HG03025 (cell line): ENCODE measurements around the gene LRRC3.

Experiments
- ATAC-seq: cut with Tn5 transposase; IDR thresholded peaks from one replicate; pipeline ENCODE4 v1.9.1; 2021; ENCODE audit warnings: mild to moderate bottlenecking, moderate library complexity; ENCODE audit not compliant: unreplicated experiment, low FRiP score

LRRC3 gene

DNA sequence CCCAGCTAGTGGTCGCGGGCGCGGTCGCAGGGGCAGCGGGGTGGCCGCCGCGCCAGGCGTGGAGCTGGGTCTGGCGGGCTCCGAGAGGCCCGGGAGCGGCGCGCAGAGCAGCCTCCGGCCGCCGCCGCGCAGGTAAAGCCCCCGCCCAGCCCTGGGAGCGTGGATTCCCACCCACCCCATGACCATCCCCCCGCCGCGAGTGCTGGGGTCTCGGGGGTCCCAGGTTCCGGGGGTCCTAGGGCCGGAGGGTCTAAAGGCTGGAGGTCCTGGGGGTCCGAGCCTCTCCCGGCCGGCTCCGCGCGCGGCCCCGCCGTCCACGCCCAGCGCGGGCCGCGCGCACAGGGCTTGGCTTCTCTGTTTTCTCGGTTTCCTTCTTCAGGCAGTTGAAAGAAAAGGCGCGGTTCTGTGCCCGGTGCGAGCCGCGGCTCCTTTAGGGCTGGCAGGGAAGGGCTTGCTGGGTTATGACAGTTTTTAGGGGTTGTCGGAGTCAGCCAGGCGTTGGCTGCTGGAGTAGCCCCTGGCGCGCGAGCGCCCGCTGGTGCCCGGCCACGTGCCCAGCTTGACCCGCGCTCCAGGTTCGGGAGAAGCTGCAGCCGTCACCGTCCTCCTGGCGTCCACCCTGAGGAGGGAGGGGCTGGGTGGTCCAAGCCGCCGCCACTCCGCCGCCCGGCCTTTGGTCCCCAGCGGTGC lies 359 bp downstream of the LRRC3 start:
- ATAC-seq: no peak

- no peak for ATAC-seq
These were observed 1.1 kb downstream of the LRRC3 start for GRCh38 chr21:44456214-44456914.

- no peak for ATAC-seq
These were observed 1.8 kb downstream of the LRRC3 start for GRCh38 chr21:44456915-44457736.

GRCh38 chr21:44458971-44459711 lies 3.8 kb downstream of the LRRC3 start:
- no peak for ATAC-seq

DNA sequence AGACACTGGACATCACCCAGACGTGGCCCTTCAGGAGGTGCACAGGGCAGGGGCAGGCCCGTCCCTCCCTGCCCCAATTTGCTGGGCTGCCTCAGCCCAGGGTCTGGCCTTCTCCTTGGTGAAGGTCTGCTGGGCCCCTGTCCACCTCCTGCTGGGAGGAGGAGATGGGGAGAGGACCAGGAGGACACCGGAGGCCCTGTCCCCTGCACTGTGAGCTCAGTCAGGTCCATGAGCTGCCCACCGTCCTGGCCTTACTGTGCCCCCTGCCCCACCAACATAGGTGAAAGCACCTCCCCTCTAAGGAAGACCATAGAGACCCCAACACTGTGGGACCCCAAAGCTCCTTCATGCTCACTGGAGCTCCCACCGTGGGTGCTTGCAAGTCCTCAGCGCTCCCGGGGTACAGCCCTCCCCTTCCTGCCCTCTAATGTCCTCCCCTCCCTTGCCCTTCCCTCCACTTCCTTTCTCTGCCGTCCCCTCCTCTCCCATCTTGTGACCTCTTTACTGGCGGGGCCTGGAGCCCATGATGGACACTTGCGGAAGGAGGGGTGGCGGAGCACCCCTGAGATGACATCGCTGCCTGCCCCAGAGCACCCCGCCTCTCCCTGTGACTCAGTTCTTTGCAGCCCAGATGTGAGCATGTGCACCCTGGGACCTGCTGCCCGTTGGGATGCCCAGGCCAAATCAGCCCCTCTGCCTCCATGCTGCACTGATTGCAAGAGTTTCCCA lies 4.6 kb downstream of the LRRC3 start:
- ATAC-seq: no peak

DNA sequence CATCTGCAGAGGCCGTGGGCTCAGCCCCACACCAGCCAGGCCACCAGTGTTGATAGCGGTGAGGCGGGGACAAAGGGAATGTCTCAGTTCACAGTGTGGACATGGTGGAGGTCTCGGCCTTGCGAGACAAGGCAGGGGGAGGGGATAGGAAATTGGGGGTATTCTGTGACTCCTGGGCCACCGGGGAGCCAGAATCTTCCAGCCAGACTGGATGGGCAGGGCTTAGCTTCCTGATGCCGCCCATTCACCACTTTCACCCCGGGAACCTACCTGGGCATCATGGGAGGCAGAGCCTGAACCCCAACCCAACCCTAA lies 5.1 kb downstream of the LRRC3 start:
- no peak for ATAC-seq

DNA sequence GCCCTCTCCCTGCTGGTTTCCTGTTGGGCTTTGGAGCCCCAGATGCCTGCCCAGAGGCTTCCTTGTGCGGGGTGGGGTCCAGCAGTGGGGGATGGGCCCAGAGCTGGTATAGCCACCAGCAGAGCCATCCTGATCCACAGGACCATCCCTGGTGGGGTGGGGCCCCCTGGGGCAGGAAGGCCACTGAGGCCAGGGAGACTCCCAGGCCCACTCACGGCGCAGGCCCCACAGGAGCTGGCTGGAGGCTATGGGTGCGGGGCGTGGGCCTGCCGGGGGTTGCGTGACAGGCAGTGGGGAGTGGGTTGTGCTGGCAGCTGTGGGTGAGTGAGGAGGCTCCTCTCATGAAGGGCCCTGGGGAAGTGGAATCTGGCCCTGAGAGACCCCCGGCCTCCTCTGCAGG lies 5.7 kb downstream of the LRRC3 start:
- no peak for ATAC-seq

DNA sequence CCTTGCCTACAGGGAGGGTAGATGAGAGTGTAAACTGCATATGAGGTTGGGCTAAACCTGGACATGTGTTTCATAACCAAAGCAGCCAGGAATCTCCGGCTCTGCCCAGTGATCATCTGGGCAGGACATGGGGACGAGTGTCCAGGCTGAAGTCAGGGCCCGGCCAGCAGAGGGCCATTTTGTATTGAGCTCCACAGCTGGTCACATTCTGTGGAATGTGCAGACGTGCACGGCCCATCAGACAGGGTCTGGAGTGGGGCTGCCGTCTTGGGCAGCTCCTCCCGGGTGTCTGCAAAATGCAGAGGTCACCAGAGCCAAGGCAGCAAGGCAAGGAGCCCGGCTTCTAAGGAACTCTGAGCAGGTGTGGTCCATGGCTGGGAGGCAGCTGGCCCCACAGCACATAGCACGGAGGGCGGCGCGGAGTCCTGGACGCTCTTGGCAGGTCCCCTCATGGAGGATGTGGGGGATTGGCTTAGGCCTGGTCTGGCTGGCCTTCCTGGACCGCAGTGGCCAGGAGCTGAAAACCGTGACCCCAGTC lies 6.2 kb downstream of the LRRC3 start:
- no peak for ATAC-seq

DNA sequence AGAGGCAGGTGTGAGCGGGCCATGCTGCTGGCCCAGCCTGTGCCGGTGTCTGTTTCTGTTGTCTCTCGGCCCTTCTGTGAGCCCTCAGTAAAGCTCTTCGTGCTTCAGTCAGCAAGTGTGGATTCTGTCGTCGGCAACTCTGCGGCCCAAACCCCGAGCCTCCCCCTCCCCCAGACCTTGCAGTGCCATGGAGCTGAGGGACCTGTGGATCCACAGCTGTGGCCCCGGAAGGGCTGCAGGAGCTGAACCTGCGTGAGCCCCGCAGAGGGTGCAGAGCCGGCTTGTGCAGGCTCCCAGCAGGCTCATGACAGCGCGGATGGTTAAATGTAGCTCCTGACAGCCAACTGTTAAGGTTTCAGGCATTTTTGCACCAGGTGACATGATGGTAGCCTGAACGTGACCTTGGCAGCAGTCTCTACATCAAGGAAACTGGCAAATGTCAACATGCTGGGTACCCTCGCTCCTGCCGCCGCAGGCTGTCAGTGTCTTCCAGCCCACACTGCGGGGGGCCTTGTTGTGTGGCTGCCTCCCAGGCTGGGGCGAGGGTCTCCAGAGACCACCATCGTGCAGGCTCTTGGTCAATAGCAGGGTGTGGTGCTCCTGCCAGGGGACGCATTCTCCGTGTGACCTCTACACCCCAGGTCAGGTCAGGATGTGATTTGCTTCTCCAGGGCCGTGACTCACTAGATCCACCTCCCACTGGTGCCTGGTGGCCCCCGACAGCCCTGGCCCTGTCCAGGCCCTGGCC lies 7.0 kb downstream of the LRRC3 start:
- no peak for ATAC-seq

- ATAC-seq: no peak
These were observed 7.5 kb downstream of the LRRC3 start for GRCh38 chr21:44462834-44463200.

- no peak for ATAC-seq
These were observed 8.4 kb downstream of the LRRC3 start for GRCh38 chr21:44463724-44464123.

DNA sequence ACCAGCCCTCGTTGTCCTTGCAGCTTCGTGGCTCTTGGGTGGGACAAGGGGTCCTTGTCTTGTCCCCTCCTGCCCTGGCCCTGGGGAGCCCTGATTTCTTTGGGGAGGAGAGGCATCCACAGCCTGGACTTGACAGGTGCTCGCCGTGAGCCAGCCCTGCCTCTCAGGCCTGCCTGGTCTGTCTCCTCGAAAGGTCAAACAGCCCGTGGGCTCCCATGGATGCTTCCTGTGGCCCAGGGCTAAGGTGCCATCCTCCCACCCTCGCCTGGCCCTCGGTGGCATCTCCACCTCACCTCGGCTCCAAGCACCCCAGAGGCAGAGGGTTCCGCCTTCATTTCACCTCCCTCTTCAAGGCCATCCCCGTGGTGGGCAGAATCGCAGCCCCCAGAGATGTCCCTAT lies 9.0 kb downstream of the LRRC3 start:
- no peak for ATAC-seq

- no peak for ATAC-seq
These were observed 11.1 kb downstream of the LRRC3 start for GRCh38 chr21:44466351-44466954.

GRCh38 chr21:44466996-44467858 lies 11.9 kb downstream of the LRRC3 start:
- ATAC-seq: no peak

GRCh38 chr21:44467859-44468195 lies 12.5 kb downstream of the LRRC3 start:
- no peak for ATAC-seq

- no peak for ATAC-seq
These were observed 16.0 kb downstream of the LRRC3 start for GRCh38 chr21:44471341-44471740.

- no peak for ATAC-seq
These were observed 16.7 kb downstream of the LRRC3 start for GRCh38 chr21:44471996-44472395.

DNA sequence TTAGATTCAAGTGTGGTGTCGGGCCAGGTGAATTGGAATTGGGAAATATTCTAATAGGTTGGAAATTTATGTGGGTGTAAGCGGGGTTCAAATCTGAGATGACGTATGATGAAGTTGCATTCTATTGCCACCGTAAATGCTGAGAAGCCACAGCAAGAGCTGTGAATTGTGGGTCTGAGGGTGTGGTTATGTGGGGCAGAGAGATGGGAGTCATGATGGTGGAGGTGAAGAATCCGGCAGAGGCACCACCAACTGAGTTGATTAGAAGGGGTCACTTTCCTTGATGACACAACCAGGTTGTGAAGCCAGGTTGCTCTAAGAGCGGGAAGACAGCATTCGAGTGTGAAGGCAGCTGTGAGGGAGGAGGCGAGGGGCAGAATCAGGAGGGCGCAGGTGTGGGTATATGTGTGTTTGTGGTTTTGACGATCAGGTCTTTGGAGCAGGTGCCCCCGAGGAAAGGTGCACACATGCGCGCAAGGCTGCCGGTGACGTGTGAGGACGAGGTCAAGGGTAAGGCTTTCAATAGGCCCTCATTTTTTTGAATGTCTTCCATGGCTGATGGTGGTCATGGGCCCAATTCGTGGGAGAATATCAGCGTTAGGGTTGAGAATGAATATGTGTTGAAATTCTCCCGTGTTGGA lies 18.7 kb downstream of the LRRC3 start:
- ATAC-seq: no peak
